H9 (cell line): Measurements from ENCODE around the gene ZDHHC11. TPM values are rescaled to one million over a fixed set of nuclear protein-coding genes. Genes with fewer than 3 reads are reported as not detected.
"Not testable (repeated sequence)": the region's sequence is repeated elsewhere in the genome, so short reads cannot be mapped to it uniquely, and the experiment has no call there.

Experiments
- DNase-seq: peaks from one replicate; pipeline ENCODE4 v3.0.0-alpha.2; 2017
- H2AFZ ChIP-seq: one replicate; pipeline ENCODE4 v1.6.1; 2013; ENCODE audit warnings: mild to moderate bottlenecking, low read length, control low read depth, moderate library complexity
- H2AK5ac ChIP-seq: 2 replicates; pipeline ENCODE4 v1.6.1; 2013; ENCODE audit warnings: low read length, control low read depth, mixed read lengths; ENCODE audit not compliant: insufficient read length
- H2BK120ac ChIP-seq: one replicate; pipeline ENCODE4 v1.6.1; 2013; ENCODE audit warnings: low read depth, mild to moderate bottlenecking, low read length, control low read depth, inconsistent platforms; ENCODE audit not compliant: poor library complexity, severe bottlenecking
- H2BK12ac ChIP-seq: 2 replicates; pipeline ENCODE4 v1.6.1; 2013; ENCODE audit warnings: low read length, control low read depth, mixed read lengths, low read depth; ENCODE audit not compliant: insufficient read length
- H2BK15ac ChIP-seq: 2 replicates; pipeline ENCODE4 v1.6.1; 2013; ENCODE audit warnings: low read depth, low read length, control low read depth
- H2BK20ac ChIP-seq: one replicate; pipeline ENCODE4 v1.6.1; 2013; ENCODE audit warnings: low read depth, mild to moderate bottlenecking, low read length, control low read depth, inconsistent platforms; ENCODE audit not compliant: poor library complexity, severe bottlenecking
- H2BK5ac ChIP-seq: 2 replicates; pipeline ENCODE4 v1.6.1; 2013; ENCODE audit warnings: low read length, control low read depth, mixed read lengths; ENCODE audit not compliant: insufficient read length
- H3K14ac ChIP-seq: 2 replicates; pipeline ENCODE4 v1.6.1; 2013; ENCODE audit warnings: low read length, control low read depth; ENCODE audit not compliant: insufficient read depth
- H3K18ac ChIP-seq: 2 replicates; pipeline ENCODE4 v1.6.1; 2013; ENCODE audit warnings: low read depth, mild to moderate bottlenecking, mixed read lengths, low read length, control low read depth; ENCODE audit not compliant: insufficient read length
- H3K23ac ChIP-seq: 2 replicates; pipeline ENCODE4 v1.6.1; 2013; ENCODE audit warnings: low read length, control low read depth, mixed read lengths, low read depth; ENCODE audit not compliant: insufficient read length
- H3K23me2 ChIP-seq: 2 replicates; pipeline ENCODE4 v1.6.1; 2013; ENCODE audit warnings: low read depth, mild to moderate bottlenecking, mixed read lengths, low read length, control low read depth; ENCODE audit not compliant: insufficient read length, poor library complexity, severe bottlenecking
- H3K27ac ChIP-seq: 2 replicates; pipeline ENCODE4 v1.5.1; 2013; ENCODE audit warnings: low read length, control low read depth, mixed read lengths, low read depth; ENCODE audit not compliant: insufficient read length
- H3K27me3 ChIP-seq: 2 replicates; pipeline ENCODE4 v1.6.1; 2013; ENCODE audit warnings: low read length, control low read depth, inconsistent platforms; ENCODE audit not compliant: insufficient read depth
- H3K4ac ChIP-seq: 2 replicates; pipeline ENCODE4 v1.6.1; 2013; ENCODE audit warnings: low read depth, mild to moderate bottlenecking, control low read depth, inconsistent platforms, low read length, moderate library complexity
- H3K4me1 ChIP-seq: 2 replicates; pipeline ENCODE4 v1.6.1; 2013; ENCODE audit warnings: low read length, control low read depth, inconsistent platforms; ENCODE audit not compliant: insufficient read depth
- H3K4me2 ChIP-seq: 2 replicates; pipeline ENCODE4 v1.6.1; 2013; ENCODE audit warnings: low read length, control low read depth, mixed read lengths; ENCODE audit not compliant: insufficient read length, insufficient read depth
- H3K56ac ChIP-seq: 2 replicates; pipeline ENCODE4 v1.6.1; 2013; ENCODE audit warnings: low read depth, mild to moderate bottlenecking, mixed read lengths, low read length, control low read depth; ENCODE audit not compliant: insufficient read length
- H3K79me1 ChIP-seq: 2 replicates; pipeline ENCODE4 v1.6.1; 2013; ENCODE audit warnings: low read depth, mild to moderate bottlenecking, moderate library complexity, low read length, control low read depth, inconsistent platforms; ENCODE audit not compliant: insufficient read depth, poor library complexity, severe bottlenecking
- H3K79me2 ChIP-seq: 2 replicates; pipeline ENCODE4 v1.6.1; 2013; ENCODE audit warnings: low read length, control low read depth, inconsistent platforms; ENCODE audit not compliant: insufficient read depth
- H3K9ac ChIP-seq: 2 replicates; pipeline ENCODE4 v1.6.1; 2013; ENCODE audit warnings: low read length, control low read depth, mixed read lengths; ENCODE audit not compliant: insufficient read length; ENCODE audit errors: extremely low read depth
- H3K9me3 ChIP-seq: one replicate; pipeline ENCODE4 v1.6.1; 2013; ENCODE audit warnings: low read depth, low read length, inconsistent platforms; ENCODE audit not compliant: control insufficient read depth
- H3T11ph ChIP-seq: one replicate; pipeline ENCODE4 v1.6.1; 2013; ENCODE audit warnings: mild to moderate bottlenecking, low read length, control low read depth, inconsistent platforms
- H4K20me1 ChIP-seq: one replicate; pipeline ENCODE4 v1.6.1; 2013; ENCODE audit not compliant: control insufficient read depth, insufficient read length, insufficient read depth
- H4K5ac ChIP-seq: 2 replicates; pipeline ENCODE4 v1.6.1; 2013; ENCODE audit warnings: low read depth, mild to moderate bottlenecking, mixed read lengths, low read length, control low read depth; ENCODE audit not compliant: insufficient read length
- H4K8ac ChIP-seq: replicated peaks from 2 replicates; pipeline ENCODE4 v1.6.1; 2013; ENCODE audit warnings: low read length, control low read depth, mixed read lengths, low read depth; ENCODE audit not compliant: insufficient read length
- H4K91ac ChIP-seq: 2 replicates; pipeline ENCODE4 v1.6.1; 2013; ENCODE audit warnings: low read depth, mild to moderate bottlenecking, moderate library complexity, mixed read lengths, low read length, control low read depth; ENCODE audit not compliant: insufficient read length
- H3K27ac Mint-ChIP-seq, 3 experiments: 2 replicates in 2 of 3; 3 replicates in 1 of 3; pipeline ENCODE4 v1.8.0; 2020 to 2021; ENCODE audit warnings: mixed read lengths in 3 of 3, mild to moderate bottlenecking in 1 of 3, moderate library complexity in 1 of 3
- H3K27me3 Mint-ChIP-seq: 2 replicates; pipeline ENCODE4 v1.8.0; 2021; ENCODE audit warnings: low read depth, mild to moderate bottlenecking, moderate library complexity, mixed read lengths
- H3K36me3 Mint-ChIP-seq, 3 experiments: 2 replicates in 2 of 3; 3 replicates in 1 of 3; pipeline ENCODE4 v1.8.0; 2020 to 2021; ENCODE audit warnings: low read depth in 3 of 3, mixed read lengths in 3 of 3; ENCODE audit not compliant: insufficient read depth in 1 of 3
- H3K4me1 Mint-ChIP-seq, 2 experiments: 2 replicates each; pipeline ENCODE4 v1.8.0; 2020; ENCODE audit warnings: mixed read lengths in 2 of 2
- H3K4me3 Mint-ChIP-seq, 2 experiments: 2 replicates in 1 of 2; 3 replicates in 1 of 2; pipeline ENCODE4 v1.8.0; 2020 to 2021; ENCODE audit warnings: mild to moderate bottlenecking in 2 of 2, mixed read lengths in 2 of 2, moderate library complexity in 1 of 2
- H3K9me3 Mint-ChIP-seq, 2 experiments: 2 replicates in 1 of 2; 3 replicates in 1 of 2; pipeline ENCODE4 v1.8.0; 2020; ENCODE audit warnings: mild to moderate bottlenecking in 2 of 2, mixed read lengths in 2 of 2, moderate library complexity in 1 of 2
- CTCF ChIP-seq: fragments of 200-600 bp; sonication (generic); conservative IDR thresholded peaks from 3 replicates; pipeline ENCODE4 v1.8.0; 2021; ENCODE audit warnings: antibody characterized with exemption, mild to moderate bottlenecking
- WGBS: extraction: QIAGEN DNeasy Blood & Tissue Kit; methylation state at CpG from one replicate; pipeline ENCODE4 v1.1.7; 2013; ENCODE audit warnings: missing lambda C conversion rate, low lambda C conversion rate, mixed read lengths; ENCODE audit not compliant: insufficient read length; ENCODE audit errors: extremely low coverage; 5-methylcytosine and 5-hydroxymethylcytosine counted together
- total RNA-seq: library from RNA; stranded (reverse); gene quantifications from 2 replicates; pipeline ENCODE4 v1.2.1, GENCODE V29; 2021

The ZDHHC11 gene
- total RNA-seq, 1 experiment from 2014 or later, result 37.6 TPM

GRCh38 chr5:763397-763796, 87.4 kb downstream of the ZDHHC11 start:
- Histone ChIP-seq H3K27ac (no peak overlapping the region), H4K5ac (no peak overlapping the region), H3K79me1 (no peaks in the 10 kb centered on the region), H3K27me3 (no peaks in the 10 kb centered on the region), H3K18ac (no peak overlapping the region), H2BK5ac (no peak overlapping the region), H3K4me1 (no peaks in the 10 kb centered on the region), H3K4ac (no peak overlapping the region), H2BK15ac (no peak overlapping the region), H2AK5ac (no peak overlapping the region), H3T11ph (no peak overlapping the region), H2BK20ac (no peak overlapping the region), H3K79me2 (no peaks in the 10 kb centered on the region), H2AFZ (no peak overlapping the region), H4K20me1 (no peaks in the 10 kb centered on the region), H3K9ac (no peak overlapping the region), H2BK120ac (no peak overlapping the region), H2BK12ac (no peak overlapping the region), H3K56ac (no peak overlapping the region), H4K91ac (no peak overlapping the region), H3K4me2 (no peak overlapping the region), H3K23me2 (no peaks in the 10 kb centered on the region), H3K23ac (no peak overlapping the region), H3K14ac (no peak overlapping the region), H4K8ac (no peak overlapping the region), H3K9me3 (no peaks in the 10 kb centered on the region)
- Mint-ChIP-seq H3K36me3 (peaks cover 0 to 10% (median 4%) of the 10 kb centered on the region in 3 experiments; a peak in 3 of 7 replicates), H3K27ac (no peak overlapping the region), H3K27me3 (peaks cover 9% of the 10 kb centered on the region), H3K9me3 (peaks cover 8 to 18% of the 10 kb centered on the region in 2 experiments; a peak in 4 of 5 replicates), H3K4me1 (peaks cover 0 to 6% of the 10 kb centered on the region in 2 experiments; a peak in 1 of 4 replicates), H3K4me3 (no peak overlapping the region)
- DNase-seq, result no peak
- no peak for TF ChIP-seq CTCF
- WGBS, result 100% methylated on average over 1 of the region's 5 CpGs

DNA sequence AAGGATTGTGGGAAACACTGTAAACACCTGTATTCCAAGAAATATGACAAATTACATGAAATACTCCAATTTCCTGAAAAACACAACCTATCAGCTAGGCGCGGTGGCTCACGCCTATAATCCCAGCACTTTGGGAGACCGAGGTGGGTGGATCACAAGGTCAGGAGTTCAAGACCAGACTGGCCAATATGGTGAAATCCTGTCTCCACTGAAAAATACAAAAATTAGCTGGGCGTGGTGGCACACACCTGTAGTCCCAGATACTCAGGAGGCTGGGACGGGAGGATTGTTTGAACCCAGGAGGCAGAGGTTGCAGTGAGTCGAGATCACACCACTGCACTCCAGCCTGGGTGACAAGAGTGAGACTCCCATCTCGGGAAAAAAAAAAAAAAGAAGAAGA, 87.8 kb downstream of the ZDHHC11 start:
- not testable (repeated sequence) for H3K27ac Mint-ChIP-seq, H3K4me2 ChIP-seq, H4K8ac ChIP-seq, H3K27me3 ChIP-seq, H2AFZ ChIP-seq, H3K14ac ChIP-seq, H4K5ac ChIP-seq, H3K79me2 ChIP-seq, H3K4me1 Mint-ChIP-seq, H3K27me3 Mint-ChIP-seq, H2BK15ac ChIP-seq, H3K4me1 ChIP-seq, H4K91ac ChIP-seq, H3K9me3 ChIP-seq, H2BK20ac ChIP-seq, H2BK12ac ChIP-seq, H3K27ac ChIP-seq, DNase-seq, H3K18ac ChIP-seq, H3K56ac ChIP-seq, H3K79me1 ChIP-seq, H3K9ac ChIP-seq, H2BK120ac ChIP-seq, H3K4me3 Mint-ChIP-seq, H2AK5ac ChIP-seq, H2BK5ac ChIP-seq, H3K23me2 ChIP-seq, H3K4ac ChIP-seq, H3T11ph ChIP-seq, H4K20me1 ChIP-seq, H3K23ac ChIP-seq
- H3K36me3 Mint-ChIP-seq, result peaks cover 0 to 10% (median 4%) of the 10 kb centered on the region in 3 experiments; a peak in 3 of 7 replicates
- no CpG with 5 or more reads among the region's 8 CpGs for WGBS
- H3K9me3 Mint-ChIP-seq, result peaks cover 8 to 18% of the 10 kb centered on the region in 2 experiments; a peak in 4 of 5 replicates
